AG04449 (cell line): ENCODE measurements around the gene CPEB4.

Source experiments
- CTCF ChIA-PET: fragments of 350-600 bp; formaldehyde crosslinking; extraction: SDS; loops from one replicate; lab custom pipeline; 2021; ENCODE audit warnings: antibody characterized with exemption; lab: Yijun Ruan, JAX
- POLR2A ChIA-PET: fragments of 400-600, 350-600 bp; formaldehyde crosslinking; extraction: SDS; loops from one replicate; lab custom pipeline; 2020; ENCODE audit warnings: antibody characterized with exemption, inconsistent platforms; lab: Yijun Ruan, JAX
- DNase-seq: peaks from one replicate; pipeline ENCODE4 v3.0.0-alpha.2; 2010; ENCODE audit warnings: low read depth, low spot score
- H3K4me3 ChIP-seq: 2 replicates; pipeline ENCODE4 v1.5.1; 2011; ENCODE audit warnings: low read depth, mild to moderate bottlenecking, control low read depth, low read length
- CTCF ChIP-seq: IDR thresholded peaks from one replicate; pipeline ENCODE4 v1.5.1; 2011; ENCODE audit warnings: mild to moderate bottlenecking, moderate library complexity, low read length, control low read depth, inconsistent platforms; ENCODE audit not compliant: insufficient read depth; ENCODE audit errors: missing control alignments

The CPEB4 gene

GRCh38 chr5:173869316-173869715 lies 18.8 kb upstream of the CPEB4 start:
- DNase-seq: no peak
- ChIA-PET CTCF (interaction anchor here (0.7 kb wide), 1 partner anchor 103 kb away, joined by 3 read pairs; no protein-coding TSS in a partner anchor), POLR2A (interaction anchor here (1.3 kb wide), 1 partner anchor 18 kb away, joined by 6 read pairs; the partner anchor contains the start of gene CPEB4)
- no peak for TF ChIP-seq CTCF
- no peak overlapping the region for H3K4me3 ChIP-seq

GRCh38 chr5:173872957-173873305 lies 15.2 kb upstream of the CPEB4 start:
- ChIA-PET CTCF (no interaction called here), POLR2A (no interaction called here)
- H3K4me3 ChIP-seq: no peak overlapping the region
- no peak for DNase-seq
- no peak for TF ChIP-seq CTCF

- POLR2A ChIA-PET: interaction anchor here (0.5 kb wide), 1 partner anchor 14 kb away, joined by 3 read pairs; the partner anchor contains the start of gene CPEB4
- H3K4me3 ChIP-seq: no peak overlapping the region
- CTCF ChIA-PET: no interaction called here
- TF ChIP-seq CTCF: no peak
- DNase-seq: no peak
These were observed 14.7 kb upstream of the CPEB4 start for GRCh38 chr5:173873306-173873922.

- DNase-seq: no peak
- no peak overlapping the region for H3K4me3 ChIP-seq
- CTCF ChIA-PET: no interaction called here
- no peak for TF ChIP-seq CTCF
- POLR2A ChIA-PET: no interaction called here
These were observed 13.0 kb upstream of the CPEB4 start for GRCh38 chr5:173875189-173875588.

GRCh38 chr5:173878224-173878967 lies 9.8 kb upstream of the CPEB4 start:
- H3K4me3 ChIP-seq: no peak overlapping the region
- DNase-seq: no peak
- CTCF ChIA-PET: no interaction called here
- POLR2A ChIA-PET: no interaction called here
- no peak for TF ChIP-seq CTCF

GRCh38 chr5:173880306-173880985 lies 7.7 kb upstream of the CPEB4 start:
- no peak for TF ChIP-seq CTCF
- DNase-seq: peak; percentile 97
- no peak overlapping the region for H3K4me3 ChIP-seq
- ChIA-PET POLR2A (interaction anchor here (1.0 to 1.2 kb wide), 2 partner anchors 10 to 27 kb away, joined by 3 read pairs; no protein-coding TSS in a partner anchor), CTCF (interaction anchor here (0.9 kb wide), 1 partner anchor 14 kb away, joined by 4 read pairs; no protein-coding TSS in a partner anchor)
